H1 (cell line): ENCODE measurements around the gene PHF23. TPM values are rescaled to one million over a fixed set of nuclear protein-coding genes. Genes with fewer than 3 reads are reported as not detected.

ENCODE experiments used
- CTCF ChIA-PET: fragments of 300-600 bp; sonication (Branson Sonifier 250); formaldehyde crosslinking; loops from one replicate; lab custom pipeline; 2021; ENCODE audit not compliant: partially characterized antibody; lab: Charles Lee
- POLR2A ChIA-PET: fragments of 300-600 bp; sonication (Branson Sonifier 250); formaldehyde crosslinking; loops from one replicate; lab custom pipeline; 2021; ENCODE audit warnings: inconsistent platforms; ENCODE audit not compliant: partially characterized antibody; lab: Charles Lee
- DNase-seq, 2 experiments: peaks; one replicate each; pipeline versions ENCODE4 v3.0.0 to v3.0.0-alpha.2; 2010 to 2022; ENCODE audit warnings: low spot score in 2 of 2, low read depth in 1 of 2, mixed read lengths in 1 of 2
- FAIRE-seq: peaks from 2 replicates; lab custom pipeline; 2011; peaks lifted over from hg19 to GRCh38; lab: Jason Lieb, UNC
- H2AFZ ChIP-seq: 2 replicates; pipeline ENCODE4 v1.8.1; 2012; ENCODE audit warnings: low read length, inconsistent platforms
- H2AK5ac ChIP-seq: 2 replicates; pipeline ENCODE4 v1.6.1; 2013; ENCODE audit warnings: low read depth, low read length
- H2BK120ac ChIP-seq: replicated peaks from 2 replicates; pipeline ENCODE3; 2013; ENCODE audit warnings: low read depth, low read length, inconsistent platforms
- H2BK12ac ChIP-seq: 2 replicates; pipeline ENCODE4 v1.6.1; 2013; ENCODE audit warnings: low read depth, low read length
- H2BK15ac ChIP-seq: 2 replicates; pipeline ENCODE4 v1.6.1; 2013; ENCODE audit warnings: low read length
- H2BK20ac ChIP-seq: 2 replicates; pipeline ENCODE4 v1.6.1; 2013; ENCODE audit warnings: low read length
- H2BK5ac ChIP-seq: 2 replicates; pipeline ENCODE4 v1.6.1; 2013; ENCODE audit warnings: low read depth, low read length
- H3K14ac ChIP-seq: 2 replicates; pipeline ENCODE4 v1.6.1; 2013; ENCODE audit warnings: inconsistent platforms; ENCODE audit not compliant: insufficient read length
- H3K18ac ChIP-seq: 2 replicates; pipeline ENCODE4 v1.6.1; 2013; ENCODE audit warnings: low read length; ENCODE audit errors: extremely low read depth
- H3K23ac ChIP-seq: 2 replicates; pipeline ENCODE4 v1.6.1; 2013; ENCODE audit warnings: inconsistent platforms; ENCODE audit not compliant: insufficient read length
- H3K23me2 ChIP-seq: 2 replicates; pipeline ENCODE4 v1.6.1; 2013; ENCODE audit warnings: low read depth, low read length
- H3K27ac ChIP-seq: 2 replicates; pipeline ENCODE4 v1.6.1; 2011; ENCODE audit warnings: low read depth, low read length, inconsistent platforms
- H3K27me3 ChIP-seq, 4 experiments: replicated peaks in 1 of 4; 1 replicate in 1 of 4; 2 replicates in 3 of 4; pipeline versions ENCODE4 v1.6.1 to v1.8.1; 2011 to 2013; ENCODE audit warnings: low read length in 3 of 4, mild to moderate bottlenecking in 3 of 4, inconsistent platforms in 2 of 4, mixed read lengths in 2 of 4, moderate library complexity in 1 of 4; ENCODE audit not compliant: control insufficient read depth in 3 of 4, insufficient read depth in 3 of 4; ENCODE audit errors: extremely low read depth in 1 of 4
- H3K36me3 ChIP-seq, 4 experiments: 2 replicates each; pipeline versions ENCODE4 v1.6.1 to v1.8.1; 2011 to 2013; ENCODE audit warnings: mild to moderate bottlenecking in 4 of 4, low read length in 3 of 4, moderate library complexity in 2 of 4, control low read depth in 1 of 4, inconsistent platforms in 1 of 4; ENCODE audit not compliant: insufficient read depth in 4 of 4, control insufficient read depth in 2 of 4
- H3K4ac ChIP-seq: replicated peaks from 2 replicates; pipeline ENCODE3; 2013; ENCODE audit warnings: low read length, low read depth, mixed read lengths, inconsistent platforms; ENCODE audit not compliant: insufficient read length
- H3K4me1 ChIP-seq, 4 experiments: replicated peaks in 1 of 4; 1 replicate in 1 of 4; 2 replicates in 3 of 4; pipeline versions ENCODE4 v1.6.1 to v1.8.1; 2011 to 2013; ENCODE audit warnings: low read length in 3 of 4, inconsistent platforms in 2 of 4, mixed read lengths in 1 of 4; ENCODE audit not compliant: insufficient read depth in 4 of 4, control insufficient read depth in 3 of 4
- H3K4me2 ChIP-seq, 2 experiments: 2 replicates each; pipeline versions ENCODE4 v1.6.1 to v1.8.1; 2011 to 2013; ENCODE audit warnings: low read depth in 2 of 2, low read length in 2 of 2, control low read depth in 1 of 2, inconsistent platforms in 1 of 2, mild to moderate bottlenecking in 1 of 2; ENCODE audit not compliant: insufficient read depth in 1 of 2
- H3K4me3 ChIP-seq, 4 experiments: fragments of 200-600, 300-600 bp in 1 of 4; sonication (generic), shearing (Covaris generic), sonication (Bioruptor Twin) in 1 of 4; 2 replicates each; pipeline versions ENCODE4 v1.5.1 to v1.8.1; 2011 to 2016; ENCODE audit warnings: low read length in 4 of 4, low read depth in 3 of 4, control low read depth in 2 of 4, inconsistent platforms in 2 of 4, mild to moderate bottlenecking in 2 of 4, mixed read lengths in 1 of 4, moderate library complexity in 1 of 4; ENCODE audit not compliant: insufficient read depth in 2 of 4; ENCODE audit errors: extremely low read depth in 1 of 4
- H3K56ac ChIP-seq: replicated peaks from 2 replicates; pipeline ENCODE3; 2013; ENCODE audit warnings: low read depth, mild to moderate bottlenecking, mixed read lengths, low read length, inconsistent platforms; ENCODE audit not compliant: insufficient read length
- H3K79me1 ChIP-seq: 2 replicates; pipeline ENCODE4 v1.6.1; 2013; ENCODE audit warnings: low read depth, low read length, control low read depth
- H3K79me2 ChIP-seq, 2 experiments: 2 replicates each; pipeline versions ENCODE4 v1.6.1 to v1.8.1; 2012 to 2013; ENCODE audit warnings: low read length in 2 of 2, mild to moderate bottlenecking in 2 of 2, inconsistent platforms in 1 of 2; ENCODE audit not compliant: insufficient read depth in 2 of 2, control insufficient read depth in 1 of 2
- H3K9ac ChIP-seq, 4 experiments: replicated peaks in 1 of 4; 1 replicate in 1 of 4; 2 replicates in 3 of 4; pipeline versions ENCODE4 v1.6.1 to v1.8.1; 2011 to 2013; ENCODE audit warnings: low read depth in 3 of 4, low read length in 3 of 4, control low read depth in 2 of 4, mild to moderate bottlenecking in 2 of 4, moderate library complexity in 2 of 4, inconsistent platforms in 1 of 4; ENCODE audit errors: extremely low read depth in 1 of 4
- H3K9me3 ChIP-seq, 2 experiments: 2 replicates each; pipeline versions ENCODE4 v1.6.1 to v1.8.1; 2012 to 2013; ENCODE audit warnings: mild to moderate bottlenecking in 2 of 2, moderate library complexity in 2 of 2, control low read depth in 1 of 2, inconsistent platforms in 1 of 2, low read depth in 1 of 2, low read length in 1 of 2, mixed read lengths in 1 of 2; ENCODE audit not compliant: insufficient read depth in 2 of 2
- H4K20me1 ChIP-seq, 2 experiments: replicated peaks in 1 of 2; 2 replicates each; pipeline versions ENCODE3 to v1.8.1; 2011 to 2013; ENCODE audit warnings: inconsistent platforms in 2 of 2, low read length in 2 of 2, mild to moderate bottlenecking in 1 of 2; ENCODE audit not compliant: insufficient read depth in 2 of 2, control insufficient read depth in 1 of 2
- H4K5ac ChIP-seq: 2 replicates; pipeline ENCODE4 v1.6.1; 2013; ENCODE audit warnings: low read length, low read depth, mixed read lengths, inconsistent platforms; ENCODE audit not compliant: insufficient read length
- H4K8ac ChIP-seq: 2 replicates; pipeline ENCODE4 v1.8.0; 2013; ENCODE audit warnings: mild to moderate bottlenecking, moderate library complexity, low read length, inconsistent platforms; ENCODE audit not compliant: insufficient read depth; ENCODE audit errors: extremely low read depth
- H4K91ac ChIP-seq: replicated peaks from 2 replicates; pipeline ENCODE3; 2013; ENCODE audit warnings: low read length, mixed read lengths, inconsistent platforms; ENCODE audit not compliant: insufficient read length
- CTBP2 ChIP-seq: IDR thresholded peaks from 2 replicates; pipeline ENCODE4 v1.7.0; 2011; ENCODE audit warnings: borderline replicate concordance, mild to moderate bottlenecking, moderate library complexity, mixed read lengths, low read length; ENCODE audit not compliant: insufficient read depth, insufficient read length
- POLR2A ChIP-seq, 2 experiments: IDR thresholded peaks; 1 replicate in 1 of 2; 2 replicates in 1 of 2; pipeline ENCODE4 v1.6.1; 2011; ENCODE audit warnings: low read depth in 2 of 2, low read length in 2 of 2, mild to moderate bottlenecking in 2 of 2; ENCODE audit errors: control extremely low read depth in 1 of 2
- POLR2AphosphoS5 ChIP-seq: IDR thresholded peaks from 2 replicates; pipeline ENCODE4 v1.6.1; 2011; ENCODE audit warnings: low read depth, low read length
- WGBS, 2 experiments: shearing (Covaris generic) in 1 of 2; methylation state at CpG; one replicate each; pipeline versions ENCODE4 v1.1.6 to v1.1.7; 2013 to 2015; ENCODE audit warnings: low lambda C conversion rate in 2 of 2, mixed read lengths in 2 of 2, inconsistent platforms in 1 of 2, low coverage in 1 of 2, missing lambda C conversion rate in 1 of 2; ENCODE audit not compliant: insufficient replicate concordance in 2 of 2, insufficient coverage in 1 of 2, insufficient read length in 1 of 2; ENCODE audit errors: extremely low coverage in 1 of 2, missing lambda C conversion rate in 1 of 2; 5-methylcytosine and 5-hydroxymethylcytosine counted together
- polyA plus RNA-seq, 7 experiments: library from polyadenylated mRNA; depleted of rRNA in 3 of 7; stranded (reverse) in 5 of 7; unstranded in 2 of 7; fragments of >200 nt in 5 of 7; fragments of 200-250 nt in 2 of 7; gene quantifications; 1 replicate in 5 of 7; 2 replicates in 1 of 7; 4 replicates in 1 of 7; pipeline versions ENCODE4 v1.2.1 to v1.2.3, GENCODE V29; 2011 to 2013; ENCODE audit warnings: missing spikeins in 2 of 7, mixed read lengths in 2 of 7
- total RNA-seq: library from RNA; stranded (reverse); fragmentation: NEBNext Ultra II Directional; extraction: Animal tissue kit (Norgen Biotek cat#: 25700); gene quantifications from 2 replicates; pipeline ENCODE4 v1.2.1, GENCODE V29; 2021

Gene PHF23
- total and polyA plus RNA-seq, 2 of the 8 experiments (the other 6 are each of a cell fraction or from before 2014, with no cell fraction given) = 47.5 to 62.8 TPM

DNA sequence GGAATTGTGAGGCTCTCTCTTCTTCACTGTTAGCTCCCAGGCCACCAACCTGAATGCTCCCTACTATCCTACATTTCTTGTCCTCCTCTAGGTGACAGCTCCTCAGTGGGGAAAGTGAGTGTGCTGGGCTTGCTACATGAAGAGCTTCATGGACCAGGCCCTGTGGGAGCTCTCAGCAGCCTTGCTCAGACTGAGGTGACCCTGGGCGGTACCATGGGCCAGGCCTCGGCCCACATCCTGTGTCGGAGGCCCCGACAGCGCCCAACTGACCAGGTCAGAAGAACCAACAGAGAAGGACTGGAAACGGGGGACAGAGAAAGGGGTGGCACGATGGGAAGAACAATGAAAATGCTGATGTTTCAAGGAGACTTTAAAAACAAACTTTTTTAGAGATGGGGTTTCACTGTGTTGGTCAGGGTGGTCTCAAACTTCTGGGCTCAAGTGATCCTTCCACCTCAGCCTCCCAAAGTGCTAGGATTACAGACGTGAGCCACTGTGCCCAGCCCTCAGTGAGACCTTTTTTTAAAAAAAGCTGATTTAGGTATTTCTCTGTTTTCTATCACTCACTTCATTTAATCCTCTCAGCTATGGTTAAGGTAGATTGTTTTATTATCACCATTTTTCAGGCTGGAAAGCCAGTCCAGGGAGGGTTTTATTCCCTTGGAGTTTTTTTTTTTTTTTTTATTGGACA lies 17.7 kb upstream of the PHF23 start:
- Histone ChIP-seq H3K27ac (no peak overlapping the region), H2BK20ac (no peak overlapping the region), H3K14ac (no peak overlapping the region), H4K8ac (no peak overlapping the region), H3K79me1 (peaks cover 11% of the 10 kb centered on the region), H3K4me1 (peaks cover 3 to 7% (median 4%) of the 10 kb centered on the region in 4 experiments; a peak in 6 of 7 replicates), H3K4me2 (no peak overlapping the region), H2AK5ac (no peak overlapping the region), H4K5ac (no peak overlapping the region), H3K18ac (no peak overlapping the region), H2AFZ (no peak overlapping the region), H2BK12ac (no peak overlapping the region), H3K36me3 (peaks cover 2 to 41% (median 21%) of the 10 kb centered on the region in 4 experiments), H3K4ac (no peak overlapping the region), H2BK120ac (no peak overlapping the region), H3K9me3 (no peaks in the 10 kb centered on the region), H3K9ac (no peak overlapping the region), H4K91ac (no peak overlapping the region), H3K23me2 (peaks cover 12% of the 10 kb centered on the region; the same call in 1 of the 2 replicates), H3K23ac (no peak overlapping the region), H3K4me3 (no peak overlapping the region), H4K20me1 (peaks cover 6 to 13% of the 10 kb centered on the region in 2 experiments), H3K27me3 (no peaks in the 10 kb centered on the region), H2BK15ac (no peak overlapping the region), H3K56ac (no peak overlapping the region), H3K79me2 (peaks cover 0 to 42% of the 10 kb centered on the region in 2 experiments; a peak in 2 of 4 replicates), H2BK5ac (no peak overlapping the region)
- FAIRE-seq (no peak), DNase-seq (no peak)
- ChIA-PET POLR2A (interaction anchor here (0.6 to 13.7 kb wide), 21 partner anchors 8 to 319 kb away, joined by 3 to 161 read pairs (median 4); partner anchors contain the start of genes ACADVL, ACAP1, DLG4 and DVL2), CTCF (interaction anchor here (0.6 to 2.5 kb wide), 6 partner anchors 9 to 423 kb away, joined by 3 to 9 read pairs (median 4); no protein-coding TSS in a partner anchor)
- WGBS, 2 experiments = 95% methylated on average over 8 of the region's 8 CpGs; no CpG with 5 or more reads in 1 of the 2 experiments
- peak; percentile 77; the same call in 1 of the 2 replicates for TF ChIP-seq POLR2AphosphoS5
- TF ChIP-seq POLR2A (IDR thresholded peaks at IDR 0.05; ENCODE audit: control extremely low read depth in 1 of 2, low read depth in 2 of 2, low read length in 2 of 2) = peak in 1 of 2 experiments; percentile 89; a peak in 2 of 3 replicates
- TF ChIP-seq CTBP2 = no peak
